HepG2 (cell line): ENCODE data around the gene MEIS1. TPM values are rescaled to one million over a fixed set of nuclear protein-coding genes. Genes with fewer than 3 reads are reported as not detected.

Experiments used
- BHLHE40 ChIP-seq: IDR thresholded peaks from 2 replicates; pipeline ENCODE4 v1.6.1; 2011; ENCODE audit warnings: low read length, improper control_type of control experiment
- GTF2F1 ChIP-seq: fragments of 150-350 bp; IDR thresholded peaks from 2 replicates; pipeline ENCODE4 v1.6.1; 2014; ENCODE audit warnings: low read length
- HDAC1 ChIP-seq: sonication (generic); formaldehyde crosslinking; IDR thresholded peaks from 2 replicates; pipeline ENCODE4 v1.5.1; 2020; ENCODE audit warnings: mild to moderate bottlenecking, missing genetic modification reagents
- MIER3 ChIP-seq: IDR thresholded peaks from 2 replicates; pipeline ENCODE4 v1.6.1; 2016; ENCODE audit warnings: missing compliant biosample characterization, borderline replicate concordance
- POLR2AphosphoS5 ChIP-seq: IDR thresholded peaks from 2 replicates; pipeline ENCODE4 v1.6.1; 2012; ENCODE audit warnings: low read depth, low read length
- SKI ChIP-seq: fragments of 450-650 bp; IDR thresholded peaks from one replicate; pipeline ENCODE4 v1.6.1; 2018; ENCODE audit warnings: mild to moderate bottlenecking; ENCODE audit not compliant: partially characterized antibody
- THAP11 ChIP-seq: IDR thresholded peaks from 2 replicates; pipeline ENCODE4 v1.6.1; 2016; ENCODE audit warnings: missing biosample characterization, missing genetic modification reagents
- ZBTB40 ChIP-seq, 2 experiments: fragments of 450-650 bp in 1 of 2; sonication (generic) in 1 of 2; formaldehyde crosslinking in 1 of 2; IDR thresholded peaks; 2 replicates each; pipeline versions ENCODE4 v1.6.1 to v1.8.0; 2016 to 2022; ENCODE audit warnings: antibody characterized with exemption in 1 of 2, mild to moderate bottlenecking in 1 of 2, missing genetic modification reagents in 1 of 2
- ZNF280D ChIP-seq: sonication (generic); formaldehyde crosslinking; IDR thresholded peaks from 2 replicates; pipeline ENCODE4 v1.5.1; 2020; ENCODE audit warnings: mild to moderate bottlenecking, missing genetic modification reagents
- ZNF674 ChIP-seq: sonication (generic); formaldehyde crosslinking; IDR thresholded peaks from 2 replicates; pipeline ENCODE4 v1.5.0; 2020; ENCODE audit warnings: low read depth, mild to moderate bottlenecking, missing genetic modification reagents
- ZNF713 ChIP-seq: sonication (generic); formaldehyde crosslinking; IDR thresholded peaks from 2 replicates; pipeline ENCODE4 v1.4.0; 2020; ENCODE audit warnings: mild to moderate bottlenecking, missing genetic modification reagents
- polyA plus RNA-seq, 8 experiments: library from polyadenylated mRNA; depleted of rRNA in 3 of 8; stranded (reverse) in 7 of 8; unstranded in 1 of 8; fragments of >200 nt; fragmentation: Illumina TruSeq in 4 of 8; extraction: Trizol in 4 of 8; gene quantifications; 2 replicates each; pipeline versions ENCODE4 v1.2.1 to v1.2.3, GENCODE V29; 2011 to 2016; ENCODE audit warnings: low read depth in 4 of 8, missing spikeins in 1 of 8, mixed read lengths in 1 of 8; ENCODE audit not compliant: insufficient read depth in 1 of 8
- total RNA-seq, 5 experiments: library from RNA; depleted of rRNA; stranded (reverse); fragments of >200 nt; fragmentation: Illumina TruSeq; extraction: Trizol; gene quantifications; 2 replicates each; pipeline ENCODE4 v1.2.3, GENCODE V29; 2016; ENCODE audit warnings: low read depth in 1 of 5
- TF ChIP-seq, protein P1 (sequence below): IDR thresholded peaks from 2 replicates; pipeline ENCODE4 v1.6.1; 2018; ENCODE audit warnings: missing genetic modification reagents
- TF ChIP-seq, protein P2 (sequence below): sonication (generic); formaldehyde crosslinking; IDR thresholded peaks from 2 replicates; pipeline ENCODE4 v1.8.1; 2023; ENCODE audit warnings: mild to moderate bottlenecking, inconsistent platforms, moderate library complexity, missing genetic modification reagents, borderline replicate concordance

The MEIS1 gene
- total and polyA plus RNA-seq, 2 of the 13 experiments (the other 11 are each of a cell fraction or from before 2014, with no cell fraction given) = 3.8 to 6.0 TPM

DNA sequence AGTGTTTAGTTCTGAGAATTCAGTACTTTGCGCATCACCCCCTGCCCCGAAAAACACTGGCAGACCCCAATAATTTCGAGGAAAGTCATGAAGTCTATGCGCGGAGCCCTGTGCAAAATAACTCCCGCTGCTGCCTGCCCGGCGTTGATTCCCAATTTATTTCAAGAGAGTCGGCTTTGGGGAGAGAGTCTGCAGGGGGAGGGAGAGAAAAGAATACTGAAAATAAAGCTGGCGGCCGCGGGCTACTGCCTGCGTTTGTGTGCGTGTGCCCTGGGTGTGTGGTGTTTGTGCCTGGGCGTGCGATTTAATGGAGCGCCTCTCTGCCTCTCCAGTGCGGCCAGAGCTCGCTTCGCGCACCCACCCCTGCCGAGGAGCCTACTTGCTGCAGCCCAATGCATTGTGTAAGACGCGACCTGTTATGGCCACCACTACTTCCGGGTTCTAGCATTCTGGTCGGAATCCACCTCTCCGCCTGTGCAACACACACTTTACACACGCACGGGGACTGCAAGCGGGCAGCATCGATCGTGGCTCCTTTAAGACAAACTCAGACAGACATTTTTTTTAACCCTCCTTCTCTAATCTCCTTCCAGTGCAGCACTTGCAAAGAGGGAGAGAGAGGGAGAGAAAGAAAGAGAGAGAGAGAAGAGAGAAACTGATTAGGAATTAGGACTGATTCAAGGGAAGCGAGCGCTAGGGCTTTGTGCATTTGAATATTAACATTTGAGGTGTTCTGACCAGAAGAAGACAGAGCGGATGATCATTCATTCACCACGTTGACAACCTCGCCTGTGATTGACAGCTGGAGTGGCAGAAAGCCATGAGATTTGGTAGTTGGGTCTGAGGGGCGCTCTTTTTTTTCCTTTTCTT lies at the start of gene MEIS1 (continued):
- TF ChIP-seq ZNF280D (CRISPR knock-in tag) = 0 out of 2 replicates have a peak, but pooled peaks have one; percentile 20
- TF ChIP-seq ZBTB40 (IDR thresholded peaks at IDR 0.05) = no peak
- TF ChIP-seq ZBTB40 (CRISPR knock-in tag; IDR thresholded peaks at IDR 0.05) = no peak; the same call in 1 of the 2 replicates
- TF ChIP-seq THAP11 (CRISPR knock-in tag) = peak; percentile 87
- peak; percentile 97 for TF ChIP-seq POLR2AphosphoS5
- TF ChIP-seq MIER3 (CRISPR knock-in tag) = peak; percentile 92; the same call in 1 of the 2 replicates
- TF ChIP-seq, protein P1, sequence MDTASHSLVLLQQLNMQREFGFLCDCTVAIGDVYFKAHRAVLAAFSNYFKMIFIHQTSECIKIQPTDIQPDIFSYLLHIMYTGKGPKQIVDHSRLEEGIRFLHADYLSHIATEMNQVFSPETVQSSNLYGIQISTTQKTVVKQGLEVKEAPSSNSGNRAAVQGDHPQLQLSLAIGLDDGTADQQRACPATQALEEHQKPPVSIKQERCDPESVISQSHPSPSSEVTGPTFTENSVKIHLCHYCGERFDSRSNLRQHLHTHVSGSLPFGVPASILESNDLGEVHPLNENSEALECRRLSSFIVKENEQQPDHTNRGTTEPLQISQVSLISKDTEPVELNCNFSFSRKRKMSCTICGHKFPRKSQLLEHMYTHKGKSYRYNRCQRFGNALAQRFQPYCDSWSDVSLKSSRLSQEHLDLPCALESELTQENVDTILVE = peak; percentile 85; the same call in 1 of the 2 replicates
- peak; percentile 95 for TF ChIP-seq BHLHE40
- no peak for TF ChIP-seq GTF2F1
- peak; percentile 87 for TF ChIP-seq HDAC1 (CRISPR knock-in tag)
- TF ChIP-seq, protein P2, sequence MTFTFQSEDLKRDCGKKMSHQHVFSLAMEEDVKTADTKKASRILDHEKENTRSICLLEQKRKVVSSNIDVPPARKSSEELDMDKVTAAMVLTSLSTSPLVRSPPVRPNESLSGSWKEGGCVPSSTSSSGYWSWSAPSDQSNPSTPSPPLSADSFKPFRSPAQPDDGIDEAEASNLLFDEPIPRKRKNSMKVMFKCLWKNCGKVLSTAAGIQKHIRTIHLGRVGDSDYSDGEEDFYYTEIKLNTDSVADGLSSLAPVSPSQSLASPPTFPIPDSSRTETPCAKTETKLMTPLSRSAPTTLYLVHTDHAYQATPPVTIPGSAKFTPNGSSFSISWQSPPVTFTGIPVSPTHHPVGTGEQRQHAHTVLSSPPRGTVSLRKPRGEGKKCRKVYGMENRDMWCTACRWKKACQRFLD (CRISPR knock-in tag) = peak; percentile 88
- no peak for TF ChIP-seq ZNF674 (CRISPR knock-in tag)
- no peak for TF ChIP-seq ZNF713 (CRISPR knock-in tag)
- no peak for TF ChIP-seq SKI
